ENCODE measurements around the gene CDHR1.

CDHR1 gene

GRCh38 chr10:84230359-84230758 lies 36.0 kb downstream of the CDHR1 start:
- DNase-seq (ENCODE audit: low read depth, low spot score), result no peak

DNA sequence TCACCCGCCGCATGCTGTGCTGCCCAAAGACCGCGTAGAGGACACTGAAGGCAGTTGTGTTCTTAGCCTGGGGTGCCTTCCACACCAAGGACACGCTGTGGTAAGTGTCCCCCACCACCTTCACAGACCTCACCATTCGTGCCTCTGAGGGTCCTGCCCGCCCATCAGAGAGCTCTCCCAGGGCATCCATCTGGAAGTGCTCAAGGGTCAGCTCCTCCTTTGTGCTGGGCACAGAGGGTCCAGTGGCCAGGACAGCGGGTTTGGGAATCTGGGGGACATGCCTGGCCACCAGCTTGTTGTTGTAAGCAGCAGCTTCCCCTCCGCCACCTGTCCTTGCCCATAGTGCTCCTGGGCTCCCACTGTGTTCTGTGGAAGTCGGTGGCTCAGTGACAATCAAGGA lies 38.0 kb downstream of the CDHR1 start:
- DNase-seq (ENCODE audit: low read depth, low spot score), result no peak

DNA sequence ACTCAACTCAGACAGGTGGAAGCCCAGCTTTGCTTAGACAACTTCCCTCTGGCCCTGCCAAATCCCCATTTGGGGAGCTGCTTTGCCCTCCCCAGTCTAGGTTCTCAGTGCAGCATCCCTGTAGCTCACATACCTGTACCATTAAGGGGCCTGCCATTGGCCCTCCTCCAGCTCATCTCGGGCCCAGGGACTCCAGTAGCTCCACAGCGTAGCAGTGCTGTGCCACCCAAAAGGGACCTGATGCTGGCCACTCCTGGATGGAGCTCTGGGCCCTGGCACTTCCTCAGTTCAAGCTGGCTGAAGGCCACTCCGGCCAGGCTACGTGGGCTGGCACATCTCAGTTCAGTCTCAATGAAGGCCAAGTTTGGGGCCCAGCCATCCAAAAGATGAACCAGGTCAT lies 39.6 kb downstream of the CDHR1 start:
- no peak for DNase-seq (ENCODE audit: low read depth, low spot score)

DNA sequence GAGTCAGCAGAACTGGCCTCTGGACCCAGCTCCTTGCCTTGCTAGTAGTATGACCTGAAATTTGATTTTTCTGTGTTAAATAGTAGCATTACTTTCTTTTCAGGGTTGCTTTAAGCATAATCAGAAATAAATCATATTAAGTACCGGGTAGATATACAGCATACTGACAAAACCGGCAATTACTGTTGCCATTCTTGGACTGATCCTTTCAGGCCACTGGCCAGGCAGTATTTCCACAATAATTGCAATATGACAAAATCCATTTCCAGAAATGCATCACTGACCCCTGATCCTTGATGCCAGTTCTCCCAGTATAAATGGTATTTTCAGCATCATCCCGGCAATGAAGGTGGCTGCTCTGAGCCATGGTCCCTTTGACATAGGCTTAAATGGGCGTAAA lies 40.1 kb downstream of the CDHR1 start:
- no peak for DNase-seq (ENCODE audit: low read depth, low spot score)

GRCh38 chr10:84235096-84235495 lies 40.8 kb downstream of the CDHR1 start:
- DNase-seq (ENCODE audit: low read depth, low spot score), result no peak

DNA sequence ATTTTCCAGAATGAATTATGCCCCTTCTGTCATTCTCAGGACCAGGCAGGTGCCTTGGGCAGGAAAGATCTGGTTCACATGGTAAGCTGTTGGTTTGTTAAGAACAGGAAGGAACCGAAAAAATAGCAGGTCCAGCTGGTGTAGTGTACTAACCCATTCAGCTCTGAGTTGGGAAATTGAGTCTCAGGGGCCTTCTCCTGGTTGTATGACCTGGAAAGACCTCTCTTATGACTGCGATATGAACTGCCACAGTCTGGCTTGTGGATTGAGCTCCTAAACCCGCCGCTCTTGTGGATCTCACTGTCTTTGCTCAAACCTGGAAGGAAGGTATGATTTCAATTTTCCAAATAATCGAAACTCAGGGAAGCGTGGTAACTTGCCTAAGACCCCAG lies 42.5 kb downstream of the CDHR1 start:
- DNase-seq (ENCODE audit: low read depth, low spot score), result no peak

DNA sequence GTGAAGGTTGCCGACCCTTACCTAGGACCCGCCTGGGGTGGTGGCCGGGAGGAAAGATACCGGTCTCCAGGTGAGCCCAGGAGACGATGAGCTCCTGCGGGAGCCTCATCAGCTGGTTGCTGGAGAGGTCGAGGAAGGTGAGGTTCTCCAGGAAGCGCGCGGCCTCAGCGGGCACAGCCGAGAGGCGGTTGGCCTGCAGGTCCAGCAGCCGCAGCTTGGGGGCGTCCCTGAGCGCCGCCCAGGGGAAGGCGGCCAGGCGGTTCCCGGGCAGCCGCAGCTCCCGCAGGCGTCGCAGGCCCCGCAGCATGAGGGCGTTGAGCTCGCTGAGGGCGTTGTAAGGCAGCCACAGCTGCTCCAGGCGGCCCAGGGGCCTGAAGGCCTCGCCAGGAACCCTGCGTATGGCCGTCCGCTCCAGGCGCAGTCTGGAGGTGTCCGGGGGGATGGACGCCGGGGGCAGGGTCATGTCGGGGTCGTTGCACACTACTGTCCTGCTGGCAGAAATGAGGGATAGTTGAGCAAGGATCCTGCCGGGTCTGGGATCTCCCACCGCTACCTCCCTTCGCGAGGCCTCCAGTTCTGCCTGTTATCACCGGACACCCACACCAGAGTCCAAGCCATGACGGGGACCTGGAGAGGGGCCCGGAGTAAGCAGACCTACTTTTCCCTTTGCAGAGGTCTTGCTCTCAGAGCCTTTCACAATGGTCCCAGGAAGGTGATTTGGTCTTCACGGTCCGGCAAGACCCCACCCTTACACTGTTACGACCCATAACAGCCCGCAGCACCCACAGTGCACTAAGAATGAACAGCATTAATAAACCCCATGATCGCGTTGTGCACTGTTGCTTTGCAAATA lies 43.1 kb downstream of the CDHR1 start:
- no peak for DNase-seq (ENCODE audit: low read depth, low spot score)

GRCh38 chr10:84238909-84239308 lies 44.6 kb downstream of the CDHR1 start:
- no peak for DNase-seq (ENCODE audit: low read depth, low spot score)

GRCh38 chr10:84241185-84241790 lies 47.0 kb downstream of the CDHR1 start, which contains the start of gene LRIT1:
TSS of gene LRIT1 (minus strand) at chr10:84241546. CDS start at chr10:84241439, 107 bp downstream.
- DNase-seq (ENCODE audit: low read depth, low spot score), result no peak

GRCh38 chr10:84243759-84244158 lies 49.4 kb downstream of the CDHR1 start:
- DNase-seq (ENCODE audit: low read depth, low spot score), result no peak

GRCh38 chr10:84244651-84245270 lies 50.4 kb downstream of the CDHR1 start, which contains the start of gene RGR:
TSS of gene RGR (plus strand) at chr10:84245053. CDS start at chr10:84245091, 38 bp downstream.
- DNase-seq (ENCODE audit: low read depth, low spot score), result no peak

DNA sequence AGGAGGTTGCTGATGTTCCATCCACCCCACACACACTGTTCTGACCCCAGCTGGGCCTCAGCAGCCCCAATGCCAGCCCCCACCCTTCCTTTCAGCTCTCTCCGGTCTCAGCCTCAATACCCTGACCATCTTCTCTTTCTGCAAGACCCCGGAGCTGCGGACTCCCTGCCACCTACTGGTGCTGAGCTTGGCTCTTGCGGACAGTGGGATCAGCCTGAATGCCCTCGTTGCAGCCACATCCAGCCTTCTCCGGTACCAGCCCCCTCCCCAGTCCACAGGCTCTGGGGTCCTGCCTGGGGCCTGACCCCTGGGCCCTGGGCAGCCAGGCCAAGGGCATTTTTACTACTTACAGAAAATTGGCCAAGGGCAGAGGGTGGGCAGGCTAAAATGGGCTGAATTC lies 53.2 kb downstream of the CDHR1 start:
- no peak for DNase-seq (ENCODE audit: low read depth, low spot score)

GRCh38 chr10:84248794-84249193 lies 54.5 kb downstream of the CDHR1 start:
- no peak for DNase-seq (ENCODE audit: low read depth, low spot score)

GRCh38 chr10:84254552-84255478 lies 60.5 kb downstream of the CDHR1 start:
- DNase-seq (ENCODE audit: low read depth, low spot score), result no peak

DNA sequence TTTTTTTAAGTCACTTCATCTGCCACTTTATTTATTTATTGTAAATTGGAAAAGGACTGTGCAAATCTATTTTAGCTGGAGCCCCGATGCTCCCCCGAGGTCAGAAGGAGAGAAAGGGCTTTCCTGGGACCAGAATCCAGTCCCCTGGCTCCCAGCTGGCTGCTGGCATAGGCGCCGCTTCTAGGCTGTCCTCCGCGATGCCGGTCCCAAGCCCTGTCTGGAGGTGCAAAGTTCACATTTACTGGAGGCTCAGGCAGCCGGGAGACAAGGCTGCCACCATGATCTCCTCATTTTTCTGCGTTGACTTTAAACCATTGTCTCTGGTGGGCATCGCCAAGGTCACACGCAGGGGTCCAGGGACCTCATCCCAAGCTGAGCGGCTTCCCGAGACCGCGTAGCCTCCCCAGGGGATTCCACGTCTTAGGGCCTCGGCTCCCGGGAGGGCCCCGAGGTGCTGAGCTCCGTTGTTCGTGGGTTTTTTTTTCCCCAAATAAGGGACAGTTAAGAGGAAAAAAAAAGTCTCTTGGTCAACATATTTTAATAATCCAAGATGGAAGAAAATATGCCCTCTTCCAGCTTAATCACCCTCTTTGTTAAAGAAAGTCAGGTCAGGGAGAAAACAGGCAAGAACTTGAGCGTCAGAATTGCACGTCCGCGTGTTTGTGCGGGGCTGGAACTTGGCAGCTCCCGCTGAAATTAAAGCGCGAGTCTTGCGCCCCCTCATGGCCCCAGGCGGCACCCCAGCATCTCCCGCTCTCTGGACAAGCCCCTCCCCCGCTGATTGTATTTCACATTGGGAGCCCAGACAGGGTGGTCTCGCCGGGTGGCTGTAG lies 62.4 kb downstream of the CDHR1 start:
- DNase-seq (ENCODE audit: low read depth, low spot score), result no peak

- no peak for DNase-seq (ENCODE audit: low read depth, low spot score)
These were observed 63.1 kb downstream of the CDHR1 start for GRCh38 chr10:84257343-84258020.

GRCh38 chr10:84258034-84258695 lies 63.8 kb downstream of the CDHR1 start:
- no peak for DNase-seq (ENCODE audit: low read depth, low spot score)

GRCh38 chr10:84261236-84261915 lies 67.0 kb downstream of the CDHR1 start:
- no peak for DNase-seq (ENCODE audit: low read depth, low spot score)
